ENCODE results near the gene PSD2. TPM values are rescaled to one million over a fixed set of nuclear protein-coding genes. Genes with fewer than 3 reads are reported as not detected.

Gene PSD2
- total RNA-seq, 1 experiment from 2014 or later: 0.05 TPM

GRCh38 chr5:139880416-139881142 is 85.0 kb downstream of the PSD2 start:
- ChIA-PET CTCF (interaction anchor here (0.6 kb wide), 1 partner anchor 22 kb away, joined by 8 read pairs; no protein-coding TSS in a partner anchor), POLR2A (interaction anchor here (0.7 kb wide), 1 partner anchor 9 kb away, joined by 4 read pairs; no protein-coding TSS in a partner anchor)
- no peaks in the 10 kb centered on the region for H3K36me3 ChIP-seq (ENCODE audit: control insufficient read depth, insufficient read depth, low read length)
- no peak overlapping the region for H3K27ac ChIP-seq (ENCODE audit: low read length)
- H3K27me3 ChIP-seq (ENCODE audit: control insufficient read depth, insufficient read depth, low read length): no peaks in the 10 kb centered on the region
- ATAC-seq (no peak), DNase-seq (ENCODE audit: low read depth, low spot score) (no peak)
- no peaks in the 10 kb centered on the region for H3K9me3 ChIP-seq (ENCODE audit: control insufficient read depth, insufficient read depth, low read depth, low read length)
- intact Hi-C loops (cut with micrococcal nuclease; ENCODE audit: unreplicated experiment) (no loop called here), in situ Hi-C loops (cut with HindIII; ENCODE audit: low pct_unique_long_range_greater_than_20kb, low sequenced_read_pairs) (no loop called here)
- H3K4me1 ChIP-seq (ENCODE audit: control insufficient read depth, insufficient read depth, low read length): no peaks in the 10 kb centered on the region
- no TSS peak for BruUV-seq (replicated peaks)
- no peak overlapping the region for H3K4me3 ChIP-seq (ENCODE audit: low read depth in 2 of 2, low read length in 2 of 2)
- TF ChIP-seq TCF7L2 (IDR thresholded peaks at IDR 0.05; ENCODE audit: low read depth, low read length): no peak
- TF ChIP-seq, protein P1, sequence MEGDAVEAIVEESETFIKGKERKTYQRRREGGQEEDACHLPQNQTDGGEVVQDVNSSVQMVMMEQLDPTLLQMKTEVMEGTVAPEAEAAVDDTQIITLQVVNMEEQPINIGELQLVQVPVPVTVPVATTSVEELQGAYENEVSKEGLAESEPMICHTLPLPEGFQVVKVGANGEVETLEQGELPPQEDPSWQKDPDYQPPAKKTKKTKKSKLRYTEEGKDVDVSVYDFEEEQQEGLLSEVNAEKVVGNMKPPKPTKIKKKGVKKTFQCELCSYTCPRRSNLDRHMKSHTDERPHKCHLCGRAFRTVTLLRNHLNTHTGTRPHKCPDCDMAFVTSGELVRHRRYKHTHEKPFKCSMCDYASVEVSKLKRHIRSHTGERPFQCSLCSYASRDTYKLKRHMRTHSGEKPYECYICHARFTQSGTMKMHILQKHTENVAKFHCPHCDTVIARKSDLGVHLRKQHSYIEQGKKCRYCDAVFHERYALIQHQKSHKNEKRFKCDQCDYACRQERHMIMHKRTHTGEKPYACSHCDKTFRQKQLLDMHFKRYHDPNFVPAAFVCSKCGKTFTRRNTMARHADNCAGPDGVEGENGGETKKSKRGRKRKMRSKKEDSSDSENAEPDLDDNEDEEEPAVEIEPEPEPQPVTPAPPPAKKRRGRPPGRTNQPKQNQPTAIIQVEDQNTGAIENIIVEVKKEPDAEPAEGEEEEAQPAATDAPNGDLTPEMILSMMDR (IDR thresholded peaks at IDR 0.05): no peak

DNA sequence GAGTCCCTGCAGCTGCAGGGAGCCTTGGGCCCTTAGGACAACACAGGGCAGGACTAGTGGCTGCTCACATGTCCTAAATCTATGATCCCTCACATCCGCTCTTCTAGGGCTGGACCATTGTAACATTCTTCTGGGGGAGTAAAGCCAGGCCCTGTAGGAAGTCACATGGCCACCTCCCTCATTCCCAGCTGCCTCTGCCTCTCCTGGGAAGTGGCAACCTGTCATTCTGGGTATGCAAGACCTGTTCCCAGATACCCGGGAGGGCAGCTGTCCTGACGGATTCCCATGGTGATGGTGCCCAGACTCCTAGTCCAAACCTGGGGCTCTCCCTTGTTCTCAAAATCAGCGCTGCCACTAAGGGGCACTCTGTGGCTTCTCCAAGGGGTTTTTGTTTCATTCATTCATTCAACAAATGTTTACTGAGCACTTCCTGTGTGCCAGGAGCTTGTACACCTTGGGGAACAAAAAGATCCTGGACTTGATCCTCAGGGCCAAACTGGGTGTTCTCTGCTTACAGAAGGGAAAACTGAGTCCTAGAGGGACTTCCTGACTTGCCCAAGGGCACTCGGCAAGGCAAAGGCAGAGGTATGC is 85.6 kb downstream of the PSD2 start:
- DNase-seq (ENCODE audit: low read depth, low spot score) (no peak), ATAC-seq (no peak)
- POLR2A ChIA-PET: no interaction called here
- Histone ChIP-seq H3K9me3 (ENCODE audit: control insufficient read depth, insufficient read depth, low read depth, low read length) (no peaks in the 10 kb centered on the region), H3K36me3 (ENCODE audit: control insufficient read depth, insufficient read depth, low read length) (no peaks in the 10 kb centered on the region), H3K4me1 (ENCODE audit: control insufficient read depth, insufficient read depth, low read length) (no peaks in the 10 kb centered on the region), H3K4me3 (ENCODE audit: low read depth in 2 of 2, low read length in 2 of 2) (no peak overlapping the region), H3K27ac (ENCODE audit: low read length) (no peak overlapping the region), H3K27me3 (ENCODE audit: control insufficient read depth, insufficient read depth, low read length) (no peaks in the 10 kb centered on the region)
- in situ Hi-C loops (cut with HindIII; ENCODE audit: low pct_unique_long_range_greater_than_20kb, low sequenced_read_pairs): no loop called here
- TF ChIP-seq SIN3A (IDR thresholded peaks at IDR 0.05; ENCODE audit: borderline replicate concordance, insufficient read depth, low read depth, low read length): no peak
- TF ChIP-seq, protein P1 (IDR thresholded peaks at IDR 0.05): no peak
- no peak for TF ChIP-seq POLR2AphosphoS5 (IDR thresholded peaks at IDR 0.05; ENCODE audit: low read depth, low read length)
- TF ChIP-seq TCF7L2 (IDR thresholded peaks at IDR 0.05; ENCODE audit: low read depth, low read length): no peak
- TF ChIP-seq, protein P2, sequence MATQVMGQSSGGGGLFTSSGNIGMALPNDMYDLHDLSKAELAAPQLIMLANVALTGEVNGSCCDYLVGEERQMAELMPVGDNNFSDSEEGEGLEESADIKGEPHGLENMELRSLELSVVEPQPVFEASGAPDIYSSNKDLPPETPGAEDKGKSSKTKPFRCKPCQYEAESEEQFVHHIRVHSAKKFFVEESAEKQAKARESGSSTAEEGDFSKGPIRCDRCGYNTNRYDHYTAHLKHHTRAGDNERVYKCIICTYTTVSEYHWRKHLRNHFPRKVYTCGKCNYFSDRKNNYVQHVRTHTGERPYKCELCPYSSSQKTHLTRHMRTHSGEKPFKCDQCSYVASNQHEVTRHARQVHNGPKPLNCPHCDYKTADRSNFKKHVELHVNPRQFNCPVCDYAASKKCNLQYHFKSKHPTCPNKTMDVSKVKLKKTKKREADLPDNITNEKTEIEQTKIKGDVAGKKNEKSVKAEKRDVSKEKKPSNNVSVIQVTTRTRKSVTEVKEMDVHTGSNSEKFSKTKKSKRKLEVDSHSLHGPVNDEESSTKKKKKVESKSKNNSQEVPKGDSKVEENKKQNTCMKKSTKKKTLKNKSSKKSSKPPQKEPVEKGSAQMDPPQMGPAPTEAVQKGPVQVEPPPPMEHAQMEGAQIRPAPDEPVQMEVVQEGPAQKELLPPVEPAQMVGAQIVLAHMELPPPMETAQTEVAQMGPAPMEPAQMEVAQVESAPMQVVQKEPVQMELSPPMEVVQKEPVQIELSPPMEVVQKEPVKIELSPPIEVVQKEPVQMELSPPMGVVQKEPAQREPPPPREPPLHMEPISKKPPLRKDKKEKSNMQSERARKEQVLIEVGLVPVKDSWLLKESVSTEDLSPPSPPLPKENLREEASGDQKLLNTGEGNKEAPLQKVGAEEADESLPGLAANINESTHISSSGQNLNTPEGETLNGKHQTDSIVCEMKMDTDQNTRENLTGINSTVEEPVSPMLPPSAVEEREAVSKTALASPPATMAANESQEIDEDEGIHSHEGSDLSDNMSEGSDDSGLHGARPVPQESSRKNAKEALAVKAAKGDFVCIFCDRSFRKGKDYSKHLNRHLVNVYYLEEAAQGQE (IDR thresholded peaks at IDR 0.05; ENCODE audit: insufficient read depth in 1 of 2, low read depth in 2 of 2, low read length in 1 of 2): no peak
- CTCF ChIA-PET: interaction anchor here (0.6 to 1.0 kb wide), 2 partner anchors 21 to 87 kb away, joined by 3 to 8 read pairs; no protein-coding TSS in a partner anchor
- intact Hi-C loops (cut with micrococcal nuclease; ENCODE audit: unreplicated experiment): no loop called here
- BruUV-seq (replicated peaks): no TSS peak
